IPS DF 19.7 (cell line): Measurements from ENCODE around the gene EGLN2.
"Not testable (repeated sequence)": the region's sequence is repeated elsewhere in the genome, so short reads cannot be mapped to it uniquely, and the experiment has no call there.

Experiments
- DNase-seq: peaks from one replicate; pipeline ENCODE4 v3.0.0-alpha.2; 2013; ENCODE audit warnings: low read depth, low spot score

Gene EGLN2

GRCh38 chr19:40776364-40776763, 22.6 kb upstream of the EGLN2 start:
- DNase-seq: no peak

GRCh38 chr19:40776932-40777644, 21.9 kb upstream of the EGLN2 start:
- peak; percentile 89 for DNase-seq

- DNase-seq: no peak
Measured at GRCh38 chr19:40777645-40777936, 21.4 kb upstream of the EGLN2 start.

- DNase-seq: peak; percentile 99
Measured at GRCh38 chr19:40777937-40778705, 20.9 kb upstream of the EGLN2 start, which contains the start of gene RAB4B. Gene RAB4B (plus strand): TSS chr19:40778247. CDS start chr19:40778376, 129 bp downstream.

- DNase-seq: peak; percentile 97
Measured at GRCh38 chr19:40778706-40779284, 20.2 kb upstream of the EGLN2 start.

- DNase-seq: no peak
Measured at GRCh38 chr19:40780582-40780981, 18.4 kb upstream of the EGLN2 start.

- no peak for DNase-seq
Measured at GRCh38 chr19:40781140-40781539, 17.9 kb upstream of the EGLN2 start.

GRCh38 chr19:40783711-40784110, 15.3 kb upstream of the EGLN2 start:
- DNase-seq: no peak

- DNase-seq: not testable (repeated sequence)
Measured at GRCh38 chr19:40784146-40784545, 14.8 kb upstream of the EGLN2 start.

- DNase-seq: no peak
Measured at GRCh38 chr19:40785526-40785925, 13.5 kb upstream of the EGLN2 start.

GRCh38 chr19:40786060-40787037, 12.6 kb upstream of the EGLN2 start:
- no peak for DNase-seq

GRCh38 chr19:40791349-40791748, 7.6 kb upstream of the EGLN2 start:
- no peak for DNase-seq

GRCh38 chr19:40791996-40792395, 7.0 kb upstream of the EGLN2 start:
- no peak for DNase-seq

- DNase-seq: no peak
Measured at GRCh38 chr19:40797166-40797962, 1.6 kb upstream of the EGLN2 start.

- peak; percentile 76 for DNase-seq
Measured at GRCh38 chr19:40797963-40798682, 868 bp upstream of the EGLN2 start.

GRCh38 chr19:40799558-40800338, 757 bp downstream of the EGLN2 start:
- no peak for DNase-seq

GRCh38 chr19:40800339-40800996, 1.5 kb downstream of the EGLN2 start:
- DNase-seq: no peak

- no peak for DNase-seq
Measured at GRCh38 chr19:40800997-40801377, 2.0 kb downstream of the EGLN2 start.
